SKM-1 (cell line): ENCODE data around the gene MAP1S.
"Not testable (repeated sequence)": the region's sequence is repeated elsewhere in the genome, so short reads cannot be mapped to it uniquely, and the experiment has no call there.

Experiments
- DNase-seq: peaks from one replicate; lab custom pipeline; 2025; ENCODE audit not compliant: unreplicated experiment; lab: John Stamatoyannopoulos, UW

Gene MAP1S

DNA sequence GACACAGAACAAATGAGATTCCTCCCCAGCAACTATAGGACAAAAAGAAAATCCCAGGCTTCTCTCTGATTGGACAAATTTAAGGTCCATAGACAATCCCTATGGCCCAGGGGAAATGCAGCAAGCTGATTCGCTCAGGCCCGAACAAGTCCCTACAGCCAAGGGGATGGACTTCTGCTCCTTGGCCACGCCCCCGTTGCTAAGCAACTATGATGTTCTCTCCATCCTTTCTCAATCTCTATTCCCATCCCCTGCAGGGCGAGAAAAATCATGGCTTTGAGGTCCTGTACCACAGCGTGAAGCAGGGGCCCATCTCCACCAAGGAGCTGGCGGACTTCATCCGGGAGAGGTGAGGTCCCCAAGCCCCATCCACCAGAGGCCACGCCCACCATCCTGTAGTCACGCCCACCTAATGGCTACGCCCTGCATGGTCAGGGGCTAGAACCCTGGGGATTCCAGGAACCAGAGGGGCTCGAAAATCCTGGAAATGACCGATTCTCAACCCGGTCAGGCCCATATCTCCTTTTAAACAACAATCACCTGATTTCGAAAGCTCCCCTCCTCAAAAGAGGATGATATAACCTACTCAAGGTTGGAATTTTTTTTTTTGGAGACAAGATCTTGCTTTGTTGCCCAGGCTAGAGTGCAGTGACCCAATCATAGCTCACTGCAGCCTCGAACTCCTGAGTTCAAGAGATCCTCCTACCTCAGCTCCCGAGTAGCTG, 43.4 kb downstream of the MAP1S start:
- DNase-seq: no peak

- no peak for DNase-seq
Measured at GRCh38 chr19:17764348-17764747, 45.1 kb downstream of the MAP1S start.

GRCh38 chr19:17765069-17765618, 45.9 kb downstream of the MAP1S start:
- peak; percentile 71 for DNase-seq

GRCh38 chr19:17766543-17767131, 47.4 kb downstream of the MAP1S start:
- DNase-seq: no peak

DNA sequence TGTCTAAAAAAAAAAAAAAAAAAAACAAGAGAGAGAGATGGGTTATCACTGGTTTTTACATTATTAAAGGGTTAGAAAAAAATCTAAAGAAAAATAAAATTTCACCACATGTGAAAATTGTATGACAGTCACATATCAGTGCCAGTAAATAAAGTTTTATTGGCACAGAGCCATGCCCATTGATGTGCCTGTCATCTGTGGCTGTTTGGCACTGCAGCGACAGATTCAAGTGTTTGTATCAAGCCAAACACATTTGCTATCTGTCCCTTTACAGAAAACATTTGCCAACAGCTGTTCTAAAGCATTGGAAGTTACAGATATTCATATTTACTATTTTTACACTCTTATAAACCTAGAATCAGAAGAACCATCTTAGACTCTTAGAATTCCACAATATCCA, 48.3 kb downstream of the MAP1S start:
- no peak for DNase-seq

DNA sequence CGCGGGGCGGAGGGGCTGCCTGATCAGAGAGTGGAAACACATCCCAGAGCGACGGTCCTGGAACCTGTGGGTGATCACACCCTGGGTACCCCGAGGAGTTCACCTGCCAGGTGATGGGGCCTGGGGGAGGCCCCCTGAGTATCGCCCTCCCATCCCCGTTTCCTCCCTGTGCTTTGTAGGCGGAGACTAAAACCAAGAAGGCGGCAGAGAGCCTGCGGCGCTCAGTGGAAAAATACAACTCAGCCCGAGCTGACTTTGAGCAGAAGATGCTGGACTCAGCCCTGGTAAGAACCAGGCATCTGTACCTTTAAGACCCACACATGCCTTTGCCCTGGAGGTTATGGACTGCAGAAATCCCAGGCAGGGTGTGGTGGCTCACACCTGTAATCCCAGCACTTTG, 51.3 kb downstream of the MAP1S start:
- no peak for DNase-seq

DNA sequence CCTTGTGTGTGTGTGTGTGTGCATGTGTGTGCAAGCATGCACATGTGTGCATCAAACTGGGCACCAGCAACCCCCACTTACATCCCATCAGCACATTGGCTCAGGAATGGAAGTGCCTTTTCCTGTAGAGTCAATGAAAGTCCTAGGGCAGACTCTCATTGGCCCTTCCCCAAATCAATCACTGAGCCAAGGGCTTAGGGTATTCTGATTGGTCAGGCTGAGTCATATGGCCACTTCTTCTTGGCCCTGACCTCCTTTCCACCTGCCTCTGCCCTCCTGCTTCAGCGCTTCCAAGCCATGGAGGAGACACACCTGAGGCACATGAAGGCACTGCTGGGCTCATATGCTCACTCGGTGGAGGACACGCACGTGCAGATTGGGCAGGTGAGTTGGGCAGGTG, 52.9 kb downstream of the MAP1S start:
- DNase-seq: no peak

GRCh38 chr19:17775245-17775927, 56.1 kb downstream of the MAP1S start:
- DNase-seq: no peak

- DNase-seq: no peak
Measured at GRCh38 chr19:17775991-17776803, 56.9 kb downstream of the MAP1S start.

GRCh38 chr19:17777840-17778239, 58.6 kb downstream of the MAP1S start:
- DNase-seq: not testable (repeated sequence)

GRCh38 chr19:17778251-17778967, 59.1 kb downstream of the MAP1S start:
- no peak for DNase-seq

DNA sequence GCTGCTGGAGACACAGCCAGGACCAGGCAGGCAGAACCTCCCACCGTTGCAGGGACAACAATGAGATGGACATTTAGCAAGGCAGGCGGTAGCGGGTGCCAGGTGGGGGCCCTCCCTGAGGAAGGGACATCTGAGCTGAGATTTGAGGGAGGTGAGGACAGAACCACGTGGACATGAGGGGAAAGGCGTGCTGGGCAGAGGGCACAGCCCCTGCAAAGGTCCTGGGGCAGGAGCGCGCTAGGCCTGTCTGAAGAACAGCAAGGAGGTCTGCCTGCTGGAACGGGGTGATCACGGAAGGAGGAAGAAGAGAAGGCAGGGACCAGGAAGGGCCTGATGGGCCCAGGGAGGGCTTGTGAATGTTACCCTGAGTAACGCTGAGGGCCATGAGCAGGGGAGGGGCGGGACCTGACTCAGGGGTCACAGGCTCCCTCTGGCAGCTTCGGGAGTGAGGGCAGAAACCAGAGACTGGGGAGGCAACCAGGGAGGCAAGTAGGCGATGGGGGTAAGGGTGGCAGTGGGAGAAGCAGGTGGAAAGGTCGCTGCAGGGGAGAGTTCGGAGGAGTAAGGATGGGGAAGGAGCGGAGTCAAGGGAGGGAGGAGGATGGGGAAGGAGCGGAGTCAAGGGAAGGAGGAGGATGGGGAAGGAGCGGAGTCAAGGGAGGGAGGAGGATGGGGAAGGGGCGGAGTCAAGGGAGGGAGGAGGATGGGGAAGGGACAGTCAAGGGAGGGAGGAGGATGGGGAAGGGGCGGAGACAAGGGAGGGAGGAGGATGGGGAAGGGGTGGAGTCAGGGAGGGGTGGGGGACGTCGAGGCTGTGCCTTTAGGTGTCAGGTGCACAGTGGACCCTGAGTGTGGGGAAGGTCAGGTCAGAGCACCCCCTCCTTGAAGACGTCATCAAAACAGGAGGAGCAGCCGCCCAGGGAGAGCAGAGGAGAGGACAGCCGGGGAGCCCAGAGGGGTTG, 60.0 kb downstream of the MAP1S start:
- DNase-seq: no peak

- no peak for DNase-seq
Measured at GRCh38 chr19:17780781-17781180, 61.5 kb downstream of the MAP1S start.

DNA sequence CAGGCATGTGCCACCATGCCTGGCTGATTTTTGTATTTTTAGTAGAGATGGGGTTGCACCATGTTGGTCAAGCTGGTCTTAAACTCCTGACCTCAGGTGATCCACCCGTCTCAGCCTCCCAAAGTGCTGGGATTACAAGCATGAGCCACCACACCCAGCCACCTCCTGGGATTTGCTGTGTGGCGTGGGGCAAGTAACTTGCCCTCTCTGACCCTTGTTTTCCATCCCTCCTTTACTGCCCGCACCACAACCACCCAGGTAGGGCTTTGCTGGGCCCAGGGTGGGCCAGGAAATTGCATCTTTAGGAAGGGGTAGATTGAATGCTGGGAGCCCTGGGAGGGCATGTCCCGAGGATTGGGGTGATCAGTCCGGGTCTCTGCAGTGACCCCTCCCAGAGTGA, 64.4 kb downstream of the MAP1S start:
- not testable (repeated sequence) for DNase-seq
